ENCODE measurements around the gene CEP192.
"Not testable (repeated sequence)": the region's sequence is repeated elsewhere in the genome, so short reads cannot be mapped to it uniquely, and the experiment has no call there.

The CEP192 gene

DNA sequence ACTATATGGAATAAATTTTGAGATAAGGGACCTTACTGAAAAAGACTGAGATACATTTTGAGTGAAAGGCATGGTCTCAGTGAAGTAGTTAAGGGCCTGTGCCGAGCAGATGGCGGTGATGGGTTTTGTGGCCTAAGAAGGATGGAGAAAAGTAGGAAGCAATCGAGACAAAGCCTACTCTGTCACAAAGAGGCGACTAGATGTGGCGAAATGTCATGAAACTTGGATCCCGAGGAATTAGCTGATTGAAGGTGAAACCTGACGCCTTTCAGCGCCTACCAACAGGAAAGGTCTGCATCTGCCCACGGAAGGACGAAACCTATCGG is 558 bp upstream of the CEP192 start:
- H3K4me3 ChIP-seq (ENCODE audit: control insufficient read depth, low read depth, low read length): peak overlapping the region; percentile 91
- no peak for DNase-seq (ENCODE audit: low read depth)
- TF ChIP-seq, protein P1, sequence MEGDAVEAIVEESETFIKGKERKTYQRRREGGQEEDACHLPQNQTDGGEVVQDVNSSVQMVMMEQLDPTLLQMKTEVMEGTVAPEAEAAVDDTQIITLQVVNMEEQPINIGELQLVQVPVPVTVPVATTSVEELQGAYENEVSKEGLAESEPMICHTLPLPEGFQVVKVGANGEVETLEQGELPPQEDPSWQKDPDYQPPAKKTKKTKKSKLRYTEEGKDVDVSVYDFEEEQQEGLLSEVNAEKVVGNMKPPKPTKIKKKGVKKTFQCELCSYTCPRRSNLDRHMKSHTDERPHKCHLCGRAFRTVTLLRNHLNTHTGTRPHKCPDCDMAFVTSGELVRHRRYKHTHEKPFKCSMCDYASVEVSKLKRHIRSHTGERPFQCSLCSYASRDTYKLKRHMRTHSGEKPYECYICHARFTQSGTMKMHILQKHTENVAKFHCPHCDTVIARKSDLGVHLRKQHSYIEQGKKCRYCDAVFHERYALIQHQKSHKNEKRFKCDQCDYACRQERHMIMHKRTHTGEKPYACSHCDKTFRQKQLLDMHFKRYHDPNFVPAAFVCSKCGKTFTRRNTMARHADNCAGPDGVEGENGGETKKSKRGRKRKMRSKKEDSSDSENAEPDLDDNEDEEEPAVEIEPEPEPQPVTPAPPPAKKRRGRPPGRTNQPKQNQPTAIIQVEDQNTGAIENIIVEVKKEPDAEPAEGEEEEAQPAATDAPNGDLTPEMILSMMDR (conservative IDR thresholded peaks at IDR 0.05; ENCODE audit: control insufficient read depth, insufficient read depth, low read depth, low read length): no peak

DNA sequence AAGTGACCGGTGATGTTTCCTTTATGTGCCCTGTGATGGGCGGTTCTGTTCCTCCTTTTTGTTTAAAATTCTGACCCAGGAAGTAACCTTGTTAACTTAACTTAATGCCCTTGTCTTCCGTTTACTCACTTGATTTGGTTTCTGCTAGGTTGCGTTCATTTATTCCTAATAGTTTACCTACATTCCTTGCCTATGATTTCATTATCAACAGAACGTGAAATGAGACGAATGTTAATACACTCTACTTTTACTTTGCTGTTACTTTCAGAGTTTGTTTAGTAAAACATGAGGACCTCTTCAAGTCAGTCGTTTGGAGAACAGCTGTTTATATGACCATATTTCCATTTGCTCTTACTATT is 638 bp downstream of the CEP192 start:
- TF ChIP-seq, protein P1 (conservative IDR thresholded peaks at IDR 0.05; ENCODE audit: control insufficient read depth, insufficient read depth, low read depth, low read length): no peak
- no peak for DNase-seq (ENCODE audit: low read depth)
- H3K4me3 ChIP-seq (ENCODE audit: control insufficient read depth, low read depth, low read length): peak overlapping the region; percentile 91

DNA sequence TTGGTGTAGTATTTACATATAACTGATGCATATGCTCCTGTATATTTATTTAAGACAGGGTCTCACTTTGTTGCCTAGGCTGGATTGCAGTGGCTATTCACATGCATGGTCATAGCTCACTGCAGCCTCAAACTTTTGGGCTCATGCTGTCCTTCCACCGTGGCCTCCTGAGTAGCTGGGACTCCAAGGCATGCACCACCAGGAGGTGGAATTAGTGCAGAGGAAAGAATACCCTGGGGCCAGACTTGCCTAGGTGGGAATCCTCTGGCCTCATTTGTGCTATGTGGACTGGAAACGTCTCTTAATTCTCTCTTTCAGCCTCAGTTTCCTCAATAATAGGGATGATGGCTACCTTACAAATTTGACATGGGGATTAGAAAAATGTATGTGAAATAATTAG is 2.3 kb downstream of the CEP192 start:
- DNase-seq (ENCODE audit: low read depth): no peak
- H3K4me3 ChIP-seq (ENCODE audit: control insufficient read depth, low read depth, low read length): no peak overlapping the region
- TF ChIP-seq, protein P1 (conservative IDR thresholded peaks at IDR 0.05; ENCODE audit: control insufficient read depth, insufficient read depth, low read depth, low read length): no peak

DNA sequence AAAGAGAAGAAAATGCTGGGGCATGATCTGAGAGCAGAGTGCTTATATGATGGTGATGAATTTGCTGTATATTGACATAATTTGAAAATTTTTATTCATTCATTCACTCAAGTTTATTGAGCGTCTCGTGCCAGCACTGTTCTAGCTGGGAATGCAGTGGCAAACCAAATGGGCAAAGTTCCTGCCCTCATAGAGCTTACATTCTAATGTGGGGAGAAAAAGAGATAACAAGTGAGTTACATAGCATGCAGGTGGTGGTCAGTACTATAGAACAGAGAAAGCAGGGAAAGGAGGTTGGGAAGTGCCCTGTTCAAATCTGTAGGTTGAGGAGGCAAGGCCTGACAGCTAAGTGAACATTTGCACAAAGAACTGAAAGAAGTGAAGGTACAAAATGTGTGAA is 4.3 kb downstream of the CEP192 start:
- DNase-seq (ENCODE audit: low read depth): no peak
- TF ChIP-seq, protein P1 (conservative IDR thresholded peaks at IDR 0.05; ENCODE audit: control insufficient read depth, insufficient read depth, low read depth, low read length): no peak

DNA sequence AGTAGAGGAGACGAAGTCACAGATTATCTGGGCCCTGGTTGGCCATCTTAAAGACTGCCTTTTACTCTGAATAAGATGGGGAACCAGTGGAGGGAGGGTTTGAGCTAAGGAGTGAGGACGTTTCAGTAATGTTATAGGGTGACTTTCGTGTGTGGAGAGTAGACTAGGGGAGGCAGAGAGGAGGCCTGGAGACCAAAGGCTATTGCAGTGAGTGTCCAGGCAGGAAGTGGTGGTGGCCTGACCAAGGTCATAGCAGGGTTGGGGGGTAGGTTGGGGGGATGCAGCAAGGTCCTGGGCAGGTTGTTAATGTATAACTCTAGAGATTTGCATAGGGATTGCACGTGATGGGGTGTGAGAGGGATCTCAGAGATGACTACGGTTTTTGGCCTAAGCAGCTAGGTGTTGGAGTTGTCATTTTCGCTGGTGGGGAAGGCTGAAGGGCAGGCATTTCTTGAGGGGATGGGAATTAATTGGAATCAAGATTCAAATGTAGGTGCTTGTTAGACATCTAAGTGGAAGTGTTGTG is 4.9 kb downstream of the CEP192 start:
- DNase-seq (ENCODE audit: low read depth): no peak
- no peak overlapping the region for H3K4me3 ChIP-seq (ENCODE audit: control insufficient read depth, low read depth, low read length)
- TF ChIP-seq, protein P1 (conservative IDR thresholded peaks at IDR 0.05; ENCODE audit: control insufficient read depth, insufficient read depth, low read depth, low read length): no peak

More for the DNA sequence above, 4.3 kb downstream of the CEP192 start:
- no peak overlapping the region for H3K4me3 ChIP-seq (ENCODE audit: control insufficient read depth, low read depth, low read length)

DNA sequence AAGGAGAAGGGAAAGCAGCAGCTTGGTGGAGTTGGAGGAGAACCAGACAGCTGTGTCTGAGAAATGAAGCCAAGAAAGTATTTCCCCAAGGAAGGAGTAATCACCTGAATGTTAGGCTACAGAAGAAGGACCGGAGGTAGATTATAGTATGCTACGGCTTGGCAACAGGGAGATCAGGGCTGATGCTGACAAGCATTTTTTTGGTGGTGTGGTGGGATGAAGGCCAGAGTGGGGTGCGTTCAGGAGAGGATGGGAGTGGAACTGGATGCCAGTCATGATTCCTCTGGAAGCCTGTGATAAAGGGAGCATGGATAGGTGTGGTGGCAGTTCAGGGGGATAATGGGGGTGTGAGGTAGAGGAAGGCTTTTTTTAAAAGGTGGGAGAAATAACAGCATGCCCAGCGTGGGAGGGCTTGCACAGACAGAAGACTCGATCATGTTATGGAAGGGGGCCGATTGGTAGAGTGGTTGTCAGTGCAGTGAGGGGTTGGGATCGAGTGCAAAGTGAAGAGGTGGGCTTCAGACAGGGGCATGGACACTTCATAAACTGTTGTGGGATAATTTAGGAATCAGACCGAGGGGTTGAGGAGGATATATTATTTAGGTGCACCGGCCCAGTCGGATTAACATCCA is 5.6 kb downstream of the CEP192 start:
- no peak overlapping the region for H3K4me3 ChIP-seq (ENCODE audit: control insufficient read depth, low read depth, low read length)
- TF ChIP-seq, protein P1 (conservative IDR thresholded peaks at IDR 0.05; ENCODE audit: control insufficient read depth, insufficient read depth, low read depth, low read length): no peak
- DNase-seq (ENCODE audit: low read depth): no peak

DNA sequence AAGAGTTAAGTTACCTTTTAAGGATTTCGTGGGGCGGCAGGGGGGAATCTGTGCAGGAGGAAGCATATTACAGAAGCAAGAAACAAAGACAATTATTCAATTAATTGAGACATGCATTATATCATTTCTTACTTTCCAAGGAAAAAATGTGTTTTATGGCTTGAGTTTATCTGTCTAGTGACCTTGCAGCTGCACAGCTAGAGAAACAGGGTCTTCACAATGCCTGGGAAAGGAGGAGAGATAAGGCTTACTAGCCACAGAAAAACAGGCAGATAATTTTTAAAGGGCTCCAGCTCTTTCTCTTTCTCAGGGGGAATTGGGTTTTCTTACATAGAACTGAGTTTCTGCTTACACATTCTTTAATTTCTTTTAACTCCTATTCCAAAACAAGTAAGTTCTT is 6.2 kb downstream of the CEP192 start:
- not testable (repeated sequence) for DNase-seq (ENCODE audit: low read depth); H3K4me3 ChIP-seq (ENCODE audit: control insufficient read depth, low read depth, low read length)

Measured in fibroblast of mammary gland (primary cell).